Measurements from ENCODE around the gene BBIP1. TPM values are rescaled to one million over a fixed set of nuclear protein-coding genes. Genes with fewer than 3 reads are reported as not detected.
A peak's percentile ranks its signal among the peaks of the same experiment; 100 is the strongest.

The BBIP1 gene
- total and polyA plus RNA-seq, 10 of the 15 experiments (the other 5 are each of a cell fraction or from before 2014, with no cell fraction given) = 13.8 to 40.8 (median 31.3) TPM

GRCh38 chr10:110859973-110860376 is 59.0 kb downstream of the BBIP1 start (continued):
- no peak for TF ChIP-seq CEBPZ (IDR thresholded peaks at IDR 0.05; ENCODE audit: low read depth, low read length)
- TF ChIP-seq SP1 (IDR thresholded peaks at IDR 0.05; ENCODE audit: low read depth, low read length) = no peak
- no peak for TF ChIP-seq SMC3 (IDR thresholded peaks at IDR 0.05; ENCODE audit: borderline replicate concordance, low read length)
- no peak for TF ChIP-seq ZBTB4 (CRISPR knock-in tag; IDR thresholded peaks at IDR 0.05)
- no peak for TF ChIP-seq CHD2 (IDR thresholded peaks at IDR 0.05; ENCODE audit: borderline replicate concordance, low read depth, low read length)
- no peak for TF ChIP-seq JUND (IDR thresholded peaks at IDR 0.05; ENCODE audit: low read depth, low read length)
- no peak; the same call in 1 of the 2 replicates for TF ChIP-seq ATF2 (IDR thresholded peaks at IDR 0.05; ENCODE audit: low read length)
- no peak for TF ChIP-seq TARDBP (IDR thresholded peaks at IDR 0.05; ENCODE audit: borderline replicate concordance)
- no peak for TF ChIP-seq LARP7 (IDR thresholded peaks at IDR 0.05)
- TF ChIP-seq ZBTB40 (IDR thresholded peaks at IDR 0.05; ENCODE audit: borderline replicate concordance) = no peak
- peak; percentile 8; the same call in 1 of the 2 replicates for TF ChIP-seq ATF7 (IDR thresholded peaks at IDR 0.05; ENCODE audit: low read depth)
- no peak for TF ChIP-seq CBX3 (IDR thresholded peaks at IDR 0.05; ENCODE audit: borderline replicate concordance, low read depth)
- peak; percentile 81 for TF ChIP-seq RAD51 (IDR thresholded peaks at IDR 0.05)
- no peak for TF ChIP-seq MTA2 (IDR thresholded peaks at IDR 0.05; ENCODE audit: low read depth)
- no peak for TF ChIP-seq ZNF217 (IDR thresholded peaks at IDR 0.05)
- TF ChIP-seq SRF (IDR thresholded peaks at IDR 0.05; ENCODE audit: low read depth in 2 of 2, low read length in 2 of 2) = no peak
- TF ChIP-seq MLLT1 (IDR thresholded peaks at IDR 0.05) = 0 out of 2 replicates have a peak, but pooled peaks have one; percentile 8
- TF ChIP-seq NRF1 (conservative IDR thresholded peaks at IDR 0.05; ENCODE audit: low read depth, low read length) = no peak

Data from GM12878 (cell line).